HG02973 (cell line): Measurements from ENCODE around the gene MAP1S.

Experiments
- ATAC-seq: cut with Tn5 transposase; IDR thresholded peaks from one replicate; pipeline ENCODE4 v1.9.1; 2021; ENCODE audit warnings: moderate library complexity; ENCODE audit not compliant: unreplicated experiment

MAP1S gene

DNA sequence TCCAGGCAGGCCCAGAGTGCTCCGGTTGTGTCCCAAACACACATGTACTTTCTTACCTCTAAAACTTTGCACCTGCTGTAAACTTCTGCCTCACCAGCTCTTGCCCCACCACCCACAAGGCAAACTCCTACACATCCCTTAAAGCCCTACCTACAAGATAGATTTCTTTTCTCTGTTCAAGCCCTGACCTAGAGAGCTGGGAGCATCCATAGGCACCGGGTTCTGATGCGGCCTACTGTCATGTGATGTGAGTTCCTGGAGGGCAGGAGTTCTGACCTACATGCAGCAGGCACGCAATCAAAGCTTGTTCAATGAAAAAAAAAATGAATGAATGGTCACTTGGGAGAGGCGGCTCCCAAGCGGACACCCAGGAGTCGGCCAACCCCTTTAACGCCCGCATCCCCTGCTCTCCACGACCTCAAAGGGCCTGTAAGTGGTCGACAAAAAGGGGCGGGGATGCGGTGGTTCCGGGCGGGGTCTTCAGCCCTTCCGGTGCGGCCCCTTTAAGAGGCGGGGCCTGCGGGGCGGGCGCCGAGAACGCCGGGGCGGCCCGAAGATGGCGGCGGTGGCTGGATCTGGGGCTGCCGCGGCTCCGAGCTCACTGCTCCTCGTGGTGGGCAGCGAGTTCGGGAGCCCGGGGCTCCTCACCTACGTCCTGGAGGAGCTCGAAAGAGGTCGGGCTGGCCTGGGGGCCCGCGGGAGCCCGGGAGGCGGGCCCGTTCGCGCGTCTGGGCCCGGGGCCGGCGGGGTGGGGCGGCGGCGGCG lies at the start of gene MAP1S:
Gene MAP1S, plus strand, starts transcription at position 534 of the 765 bp plus-strand sequence. Its CDS starts 23 bp downstream, at position 557.
- ATAC-seq, result peak; percentile 57

DNA sequence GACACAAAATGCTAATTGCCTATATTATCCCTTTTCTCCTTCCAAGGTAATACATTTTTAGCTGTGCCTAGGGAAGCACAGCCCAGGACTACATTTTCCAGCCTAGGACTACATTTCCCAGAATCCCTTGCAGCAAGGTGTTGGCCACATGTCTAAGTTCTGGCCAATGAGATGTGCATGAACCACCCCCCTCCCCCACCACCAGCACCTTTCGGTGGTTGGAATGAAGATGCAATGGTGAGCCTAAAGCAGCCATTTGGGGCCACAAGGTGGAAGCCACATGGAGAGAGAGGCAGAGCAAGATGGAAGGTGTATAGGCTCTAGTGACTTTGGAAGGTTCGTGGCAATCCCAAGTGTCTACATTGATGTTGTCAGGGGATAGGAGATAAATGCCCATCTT lies 47.4 kb upstream of the MAP1S start:
- no peak for ATAC-seq

- ATAC-seq, result no peak
These were observed 45.1 kb upstream of the MAP1S start for GRCh38 chr19:17673937-17674799.

DNA sequence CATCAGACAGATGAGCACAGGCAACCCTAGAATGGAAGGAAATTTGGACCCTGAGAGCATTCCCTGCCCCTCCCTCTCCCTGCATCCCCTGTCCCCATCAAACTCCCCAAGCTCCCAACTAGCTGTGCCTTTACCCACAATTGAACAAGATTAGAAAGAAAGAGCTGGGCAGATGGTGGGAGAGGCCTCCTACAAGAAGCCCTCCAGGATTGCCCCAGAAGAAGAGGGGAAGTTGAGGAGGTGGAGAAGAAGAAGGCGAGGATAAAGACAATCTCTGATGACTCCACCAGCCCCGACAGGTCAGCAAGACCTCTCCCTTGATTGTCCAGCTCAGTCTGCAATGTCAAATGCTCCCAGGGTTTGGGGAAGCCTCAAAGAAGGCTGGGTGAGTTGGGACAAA lies 43.0 kb upstream of the MAP1S start:
- ATAC-seq, result no peak

GRCh38 chr19:17677002-17677401 lies 42.3 kb upstream of the MAP1S start:
- ATAC-seq, result no peak

GRCh38 chr19:17678836-17679235 lies 40.4 kb upstream of the MAP1S start:
- ATAC-seq, result no peak

DNA sequence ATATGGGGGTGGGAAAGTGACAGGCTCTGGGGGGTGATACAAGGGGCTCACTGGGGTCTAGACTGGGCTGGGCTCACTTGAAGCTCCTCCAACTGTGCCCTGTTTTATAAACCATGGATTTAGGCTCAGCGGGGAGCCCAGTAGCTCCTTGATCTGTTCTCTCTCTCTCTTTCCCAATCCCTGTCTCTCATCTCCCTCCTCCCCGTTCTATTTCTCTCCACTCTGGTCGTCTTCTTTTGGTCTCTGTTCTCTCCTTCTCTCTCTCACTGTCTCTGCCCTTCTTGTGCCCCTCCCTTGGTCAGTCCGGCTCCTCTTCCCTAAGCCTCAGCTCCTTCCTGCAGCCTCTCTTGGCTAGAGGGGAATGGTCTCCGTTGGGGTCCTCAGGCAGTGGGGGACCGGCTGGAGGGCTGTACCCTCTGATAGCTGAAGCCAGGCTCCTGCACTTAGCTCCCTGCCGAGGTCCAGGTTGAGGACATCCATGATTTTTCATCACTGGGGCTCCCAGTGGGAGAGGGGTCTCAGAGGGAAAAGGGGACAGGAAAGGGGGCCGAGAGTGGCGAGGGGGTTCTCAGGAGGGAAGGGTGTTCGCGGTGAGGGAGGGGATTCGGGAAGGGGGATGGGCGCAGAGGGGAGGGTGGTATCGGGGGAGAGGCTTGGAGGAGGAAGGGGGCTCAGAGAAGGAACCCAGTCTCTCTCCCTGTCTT lies 39.6 kb upstream of the MAP1S start:
- no peak for ATAC-seq

GRCh38 chr19:17680230-17680722 lies 39.0 kb upstream of the MAP1S start:
- ATAC-seq, result peak; percentile 54

DNA sequence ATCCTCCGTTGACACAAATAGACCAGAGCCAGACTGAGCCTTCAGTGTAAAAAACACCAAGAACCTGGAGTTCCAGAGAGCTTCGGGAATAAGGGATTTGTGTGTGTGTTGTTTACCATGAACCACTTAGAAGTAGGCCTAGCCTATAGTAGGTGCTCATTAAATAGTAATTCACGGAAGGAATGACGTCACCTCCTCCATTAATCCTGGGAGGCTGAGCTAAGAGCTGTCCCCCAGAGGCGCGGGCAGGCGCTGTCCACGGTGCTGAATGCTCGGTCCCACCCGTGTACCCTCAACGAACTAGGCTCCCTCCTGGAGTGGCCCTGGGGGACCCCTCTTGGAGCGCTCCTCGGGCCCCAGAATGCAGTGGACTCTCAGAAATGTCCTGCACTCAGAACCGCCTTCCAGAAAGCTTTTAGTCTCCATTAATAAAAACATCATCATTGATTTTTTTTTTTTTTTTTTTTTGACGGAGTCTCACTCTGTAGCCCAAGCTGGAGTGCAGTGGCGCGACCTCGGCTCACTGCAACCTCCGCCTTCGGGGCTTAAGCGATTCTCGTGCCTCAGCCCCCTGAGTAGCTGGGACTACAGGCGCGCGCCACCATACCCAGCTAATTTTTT lies 37.7 kb upstream of the MAP1S start:
- ATAC-seq, result no peak

GRCh38 chr19:17682273-17682672 lies 37.0 kb upstream of the MAP1S start:
- no peak for ATAC-seq

DNA sequence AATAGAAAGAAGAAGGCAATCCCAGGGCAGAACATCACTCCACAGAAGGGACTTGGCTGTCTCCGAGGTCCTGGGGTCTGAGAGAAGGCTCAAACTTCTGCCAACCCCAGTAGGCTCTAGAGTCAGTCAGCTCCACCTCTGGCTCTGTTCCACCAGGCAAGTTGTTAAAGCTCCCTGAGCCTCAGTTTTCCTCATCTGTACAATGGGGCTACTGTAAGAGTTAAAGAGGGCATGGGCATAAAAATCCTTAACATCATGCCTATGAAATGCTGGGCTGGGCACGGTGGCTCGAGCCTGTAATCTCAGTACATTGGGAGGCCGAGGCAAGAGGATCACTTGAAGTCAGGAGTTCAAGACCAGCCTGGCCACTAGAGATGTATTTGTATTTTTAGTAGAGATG lies 36.2 kb upstream of the MAP1S start:
- no peak for ATAC-seq

- ATAC-seq, result no peak
These were observed 35.0 kb upstream of the MAP1S start for GRCh38 chr19:17684256-17684655.

DNA sequence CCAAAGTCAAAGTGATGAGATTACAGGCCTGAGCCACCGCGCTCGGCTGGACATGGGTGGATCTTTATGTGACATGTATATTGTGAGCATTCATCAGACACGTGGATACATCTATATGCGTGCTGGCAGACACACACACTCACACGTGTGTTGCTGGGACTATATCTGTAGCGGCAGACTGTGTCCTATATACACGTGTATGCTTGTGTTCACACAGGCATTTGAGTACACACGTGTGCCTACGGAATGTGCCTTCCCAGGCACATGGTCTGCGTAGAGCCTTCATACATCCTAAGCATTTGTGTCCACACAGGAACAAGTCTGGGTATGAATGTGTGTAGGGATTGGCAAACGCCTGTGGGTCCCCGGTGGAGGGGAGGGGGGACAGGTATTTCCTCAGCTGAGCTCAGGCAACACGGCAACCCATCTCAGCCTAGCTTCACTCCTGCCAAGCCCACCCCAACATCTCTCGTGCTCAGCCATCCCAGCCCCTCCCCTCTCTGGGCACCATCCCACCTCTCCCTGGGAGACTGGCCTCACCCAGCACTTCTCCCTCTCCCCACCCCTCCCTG lies 33.7 kb upstream of the MAP1S start:
- no peak for ATAC-seq

DNA sequence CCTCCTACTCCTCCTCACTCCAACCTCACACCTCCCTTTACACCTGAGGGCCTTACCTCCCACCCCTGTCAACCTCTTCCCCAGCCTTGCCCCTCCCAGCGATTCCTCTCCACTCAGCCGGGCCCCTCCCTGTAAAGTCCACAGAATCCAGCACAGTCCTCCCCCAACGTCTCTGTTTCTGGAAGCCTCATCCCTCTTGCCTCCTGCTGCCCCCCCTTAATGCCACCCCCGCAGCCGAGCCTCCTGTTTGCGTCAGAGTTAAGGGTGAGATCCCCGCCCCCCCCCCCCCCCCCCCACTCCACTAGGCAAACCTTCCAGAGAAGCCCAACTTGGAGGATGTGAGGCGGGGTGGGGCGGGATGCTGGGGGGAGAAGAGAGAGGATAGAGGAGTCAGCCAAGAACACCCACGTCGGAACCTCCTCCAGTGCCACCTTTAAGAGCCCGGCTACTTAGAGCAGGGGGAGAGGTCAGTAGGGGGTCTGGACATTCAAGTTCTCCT lies 33.2 kb upstream of the MAP1S start:
- ATAC-seq, result no peak

GRCh38 chr19:17686592-17687024 lies 32.7 kb upstream of the MAP1S start:
- ATAC-seq, result no peak

DNA sequence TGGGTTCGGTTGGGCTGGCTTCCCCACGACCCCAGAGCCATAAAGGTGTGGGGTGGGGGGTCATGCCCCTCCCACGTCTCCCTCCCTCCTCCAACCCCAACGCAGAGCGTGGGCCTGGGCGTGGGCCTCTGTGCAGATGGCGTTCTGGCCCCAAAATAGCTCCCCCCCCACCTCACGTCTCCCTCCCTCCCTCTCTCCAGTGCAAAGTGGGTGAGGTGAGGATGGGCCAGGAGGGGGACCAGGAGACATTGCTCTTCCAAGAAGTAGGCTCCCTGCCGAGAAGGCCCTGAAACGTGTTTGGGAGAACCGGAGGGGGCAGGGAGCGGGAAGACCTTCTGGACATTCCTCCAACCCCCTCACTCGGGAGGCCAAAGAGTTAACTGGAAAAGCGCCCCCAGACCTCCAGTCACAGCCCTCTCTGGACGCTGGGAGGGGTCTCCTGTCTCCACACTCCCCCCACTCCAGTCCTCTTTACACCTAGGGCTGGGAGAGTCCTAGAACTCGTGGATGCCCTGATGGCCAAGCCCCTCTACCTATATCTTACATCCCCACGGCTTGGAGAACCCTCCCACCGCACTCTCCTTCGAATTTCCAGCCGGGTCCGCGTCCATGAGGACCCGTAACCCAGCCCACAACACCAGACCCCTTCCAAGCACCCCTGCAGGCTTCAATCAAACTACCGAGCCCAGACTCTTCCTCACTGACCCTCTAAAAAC lies 32.0 kb upstream of the MAP1S start:
- ATAC-seq, result no peak

- ATAC-seq, result no peak
These were observed 31.2 kb upstream of the MAP1S start, which contains the start of gene UNC13A for GRCh38 chr19:17687857-17688784. TSS of gene UNC13A (minus strand) at chr19:17688354. CDS start at chr19:17688199, 155 bp downstream.

DNA sequence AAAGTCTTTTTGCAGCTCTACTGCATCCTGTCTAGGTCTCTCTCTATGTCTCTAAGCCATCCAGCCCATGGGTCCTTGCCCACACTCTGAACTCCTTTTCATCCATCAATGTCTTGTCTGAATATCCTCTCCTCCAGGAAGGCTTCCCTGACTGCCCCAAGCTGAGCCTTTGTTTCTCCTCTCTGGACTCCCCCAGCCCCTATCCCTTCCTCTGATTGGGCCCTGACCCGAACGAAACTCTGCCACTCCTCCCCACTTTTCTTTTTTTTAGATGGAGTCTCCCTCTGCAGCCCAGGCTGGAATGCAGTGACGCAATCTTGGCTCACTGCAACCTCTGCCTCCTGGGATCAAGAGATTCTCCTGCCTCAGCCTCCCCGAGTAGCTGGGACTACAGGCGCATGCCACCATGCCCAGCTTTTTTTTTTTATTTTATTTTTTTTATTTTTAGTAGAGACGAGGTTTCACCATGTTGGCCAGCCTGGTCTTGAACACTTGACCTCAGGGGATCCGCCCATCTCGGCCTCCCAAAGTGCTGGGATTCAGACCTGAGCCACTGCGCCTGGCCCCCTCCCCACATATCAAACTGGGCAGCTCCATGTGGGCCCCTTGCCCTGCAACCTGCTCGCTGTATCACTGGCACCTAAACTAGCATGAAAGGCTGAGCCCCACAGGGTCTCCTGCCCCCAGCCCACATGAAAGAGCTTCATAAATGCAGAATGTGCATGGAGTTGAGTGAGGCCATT lies 30.3 kb upstream of the MAP1S start:
- no peak for ATAC-seq
